Measurements from ENCODE around the gene KCNQ5.

DNA sequence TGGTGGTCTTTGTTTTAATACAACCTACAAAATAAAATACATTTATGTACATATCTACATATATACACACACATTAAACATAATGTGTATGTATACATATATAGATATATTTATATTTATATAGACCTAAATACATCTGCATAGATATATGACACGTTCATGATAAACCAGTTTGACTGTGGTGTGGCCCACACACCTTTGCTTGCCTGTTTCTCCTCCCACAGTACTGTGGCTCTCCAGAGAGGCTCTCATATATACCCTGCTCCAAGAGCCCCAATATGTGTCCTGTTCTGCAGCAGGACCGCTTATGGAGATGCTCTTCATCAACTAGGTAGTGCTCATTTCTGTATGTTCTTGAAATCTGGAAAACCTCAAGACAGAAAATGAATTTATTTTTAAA lies 207.0 kb downstream of the KCNQ5 start:
- TF ChIP-seq POLR2A (IDR thresholded peaks at IDR 0.05) (no peak), POLR2AphosphoS5 (IDR thresholded peaks at IDR 0.05) (no peak)
- TF ChIP-seq, protein P1, sequence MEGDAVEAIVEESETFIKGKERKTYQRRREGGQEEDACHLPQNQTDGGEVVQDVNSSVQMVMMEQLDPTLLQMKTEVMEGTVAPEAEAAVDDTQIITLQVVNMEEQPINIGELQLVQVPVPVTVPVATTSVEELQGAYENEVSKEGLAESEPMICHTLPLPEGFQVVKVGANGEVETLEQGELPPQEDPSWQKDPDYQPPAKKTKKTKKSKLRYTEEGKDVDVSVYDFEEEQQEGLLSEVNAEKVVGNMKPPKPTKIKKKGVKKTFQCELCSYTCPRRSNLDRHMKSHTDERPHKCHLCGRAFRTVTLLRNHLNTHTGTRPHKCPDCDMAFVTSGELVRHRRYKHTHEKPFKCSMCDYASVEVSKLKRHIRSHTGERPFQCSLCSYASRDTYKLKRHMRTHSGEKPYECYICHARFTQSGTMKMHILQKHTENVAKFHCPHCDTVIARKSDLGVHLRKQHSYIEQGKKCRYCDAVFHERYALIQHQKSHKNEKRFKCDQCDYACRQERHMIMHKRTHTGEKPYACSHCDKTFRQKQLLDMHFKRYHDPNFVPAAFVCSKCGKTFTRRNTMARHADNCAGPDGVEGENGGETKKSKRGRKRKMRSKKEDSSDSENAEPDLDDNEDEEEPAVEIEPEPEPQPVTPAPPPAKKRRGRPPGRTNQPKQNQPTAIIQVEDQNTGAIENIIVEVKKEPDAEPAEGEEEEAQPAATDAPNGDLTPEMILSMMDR (IDR thresholded peaks at IDR 0.05) = no peak
